Dedifferentiated amniotic fluid mesenchymal stem cell (primary cell): ENCODE results near the gene TRIOBP.

Source experiments
- DNase-seq: peaks from one replicate; pipeline ENCODE4 v3.0.0-alpha.2; 2016; ENCODE audit errors: extremely low spot score

The TRIOBP gene

GRCh38 chr22:37824674-37825641 lies 128.1 kb downstream of the TRIOBP start:
- DNase-seq: no peak
